Mesothelial cell of epicardium (in vitro differentiated cells): ENCODE results near the gene ADCY2. TPM values are rescaled to one million over a fixed set of nuclear protein-coding genes. Genes with fewer than 3 reads are reported as not detected.

Source experiments
- DNase-seq, 2 experiments: peaks; one replicate each; pipeline ENCODE4 v3.0.0; 2021; ENCODE audit warnings: low spot score in 2 of 2; ENCODE audit not compliant: unreplicated experiment in 2 of 2
- H3K27ac Mint-ChIP-seq: 2 replicates; pipeline ENCODE4 v1.8.0; 2021; ENCODE audit warnings: mixed read lengths
- H3K27me3 Mint-ChIP-seq: 2 replicates; pipeline ENCODE4 v1.8.0; 2021; ENCODE audit warnings: low read depth, mixed read lengths
- H3K36me3 Mint-ChIP-seq: 2 replicates; pipeline ENCODE4 v1.8.0; 2021; ENCODE audit warnings: mixed read lengths
- H3K4me1 Mint-ChIP-seq: 2 replicates; pipeline ENCODE4 v1.8.0; 2021; ENCODE audit warnings: mixed read lengths
- H3K4me3 Mint-ChIP-seq: 2 replicates; pipeline ENCODE4 v1.8.0; 2021; ENCODE audit warnings: mild to moderate bottlenecking, moderate library complexity, mixed read lengths
- H3K9me3 Mint-ChIP-seq: 2 replicates; pipeline ENCODE4 v1.8.0; 2021; ENCODE audit warnings: mixed read lengths
- total RNA-seq: library from RNA; stranded (reverse); gene quantifications from 3 replicates; pipeline ENCODE4 v1.2.1, GENCODE V29; 2021
- TF ChIP-seq, protein P1 (sequence below): fragments of 200-600 bp; sonication (generic); IDR thresholded peaks from one replicate; pipeline ENCODE4 v1.5.0; 2021; ENCODE audit warnings: antibody characterized with exemption; ENCODE audit not compliant: unreplicated experiment

The ADCY2 gene
- total RNA-seq, 1 donor from 2014 or later = 3.0 TPM

- no peak for DNase-seq
- no peak overlapping the region for H3K4me3 Mint-ChIP-seq
- H3K27me3 Mint-ChIP-seq = peaks cover 21% of the 10 kb centered on the region
- no peaks in the 10 kb centered on the region for H3K36me3 Mint-ChIP-seq
- peaks cover 2% of the 10 kb centered on the region for H3K4me1 Mint-ChIP-seq
- H3K27ac Mint-ChIP-seq = no peak overlapping the region
- H3K9me3 Mint-ChIP-seq = no peaks in the 10 kb centered on the region
- TF ChIP-seq, protein P1, sequence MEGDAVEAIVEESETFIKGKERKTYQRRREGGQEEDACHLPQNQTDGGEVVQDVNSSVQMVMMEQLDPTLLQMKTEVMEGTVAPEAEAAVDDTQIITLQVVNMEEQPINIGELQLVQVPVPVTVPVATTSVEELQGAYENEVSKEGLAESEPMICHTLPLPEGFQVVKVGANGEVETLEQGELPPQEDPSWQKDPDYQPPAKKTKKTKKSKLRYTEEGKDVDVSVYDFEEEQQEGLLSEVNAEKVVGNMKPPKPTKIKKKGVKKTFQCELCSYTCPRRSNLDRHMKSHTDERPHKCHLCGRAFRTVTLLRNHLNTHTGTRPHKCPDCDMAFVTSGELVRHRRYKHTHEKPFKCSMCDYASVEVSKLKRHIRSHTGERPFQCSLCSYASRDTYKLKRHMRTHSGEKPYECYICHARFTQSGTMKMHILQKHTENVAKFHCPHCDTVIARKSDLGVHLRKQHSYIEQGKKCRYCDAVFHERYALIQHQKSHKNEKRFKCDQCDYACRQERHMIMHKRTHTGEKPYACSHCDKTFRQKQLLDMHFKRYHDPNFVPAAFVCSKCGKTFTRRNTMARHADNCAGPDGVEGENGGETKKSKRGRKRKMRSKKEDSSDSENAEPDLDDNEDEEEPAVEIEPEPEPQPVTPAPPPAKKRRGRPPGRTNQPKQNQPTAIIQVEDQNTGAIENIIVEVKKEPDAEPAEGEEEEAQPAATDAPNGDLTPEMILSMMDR = no peak
Observed at GRCh38 chr5:7749626-7750025, 353.7 kb downstream of the ADCY2 start.

DNA sequence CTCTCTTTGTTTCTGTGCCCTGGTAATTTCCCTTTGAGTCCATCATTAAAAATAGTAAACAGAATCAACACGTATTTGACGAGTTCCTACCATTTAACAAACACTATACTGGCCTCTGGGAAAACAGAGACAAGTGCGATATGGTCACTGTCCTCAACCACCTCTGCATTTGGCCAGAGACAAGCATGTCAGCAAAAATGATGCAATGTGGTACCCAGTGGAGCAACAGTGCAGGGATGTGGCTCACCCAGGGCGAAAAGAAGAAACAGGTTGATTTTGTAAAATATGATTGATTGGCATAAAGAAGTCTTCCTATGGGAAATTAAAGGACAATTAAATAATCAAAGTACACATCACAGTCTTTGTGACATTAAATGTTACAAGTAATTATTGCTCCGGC lies 355.9 kb downstream of the ADCY2 start:
- H3K27me3 Mint-ChIP-seq = peaks cover 29% of the 10 kb centered on the region
- H3K27ac Mint-ChIP-seq = no peak overlapping the region

GRCh38 chr5:7753181-7753580 lies 357.2 kb downstream of the ADCY2 start:
- Mint-ChIP-seq H3K36me3 (no peaks in the 10 kb centered on the region), H3K27me3 (peaks cover 29% of the 10 kb centered on the region), H3K4me3 (no peak overlapping the region), H3K9me3 (no peaks in the 10 kb centered on the region), H3K4me1 (no peaks in the 10 kb centered on the region), H3K27ac (no peak overlapping the region)
- DNase-seq = no peak
- TF ChIP-seq, protein P1 = no peak

More for the DNA sequence above, 355.9 kb downstream of the ADCY2 start:
- no peaks in the 10 kb centered on the region for H3K4me1 Mint-ChIP-seq
- H3K4me3 Mint-ChIP-seq = no peak overlapping the region
- TF ChIP-seq, protein P1 = no peak
- H3K9me3 Mint-ChIP-seq = no peaks in the 10 kb centered on the region
- no peak for DNase-seq
- no peaks in the 10 kb centered on the region for H3K36me3 Mint-ChIP-seq

GRCh38 chr5:7753596-7753995 lies 357.7 kb downstream of the ADCY2 start:
- Mint-ChIP-seq H3K36me3 (no peaks in the 10 kb centered on the region), H3K4me3 (no peak overlapping the region), H3K27ac (no peak overlapping the region), H3K9me3 (no peaks in the 10 kb centered on the region), H3K4me1 (no peaks in the 10 kb centered on the region), H3K27me3 (peaks cover 29% of the 10 kb centered on the region)
- TF ChIP-seq, protein P1 = no peak
- no peak for DNase-seq

- DNase-seq = no peak
- H3K9me3 Mint-ChIP-seq = no peaks in the 10 kb centered on the region
- no peak overlapping the region for H3K4me3 Mint-ChIP-seq
- H3K27ac Mint-ChIP-seq = no peak overlapping the region
- TF ChIP-seq, protein P1 = no peak
- peaks cover 1% of the 10 kb centered on the region for H3K4me1 Mint-ChIP-seq
- H3K36me3 Mint-ChIP-seq = no peaks in the 10 kb centered on the region
- H3K27me3 Mint-ChIP-seq = peaks cover 27% of the 10 kb centered on the region
Observed at GRCh38 chr5:7754490-7754889, 358.6 kb downstream of the ADCY2 start.
